ENCODE measurements around the gene LENG1. TPM values are rescaled to one million over a fixed set of nuclear protein-coding genes. Genes with fewer than 3 reads are reported as not detected.

Gene LENG1
- total and polyA plus RNA-seq, 9 of the 15 experiments (the other 6 are each of a cell fraction or from before 2014, with no cell fraction given): 0.30 to 10.5 (median 4.7) TPM

DNA sequence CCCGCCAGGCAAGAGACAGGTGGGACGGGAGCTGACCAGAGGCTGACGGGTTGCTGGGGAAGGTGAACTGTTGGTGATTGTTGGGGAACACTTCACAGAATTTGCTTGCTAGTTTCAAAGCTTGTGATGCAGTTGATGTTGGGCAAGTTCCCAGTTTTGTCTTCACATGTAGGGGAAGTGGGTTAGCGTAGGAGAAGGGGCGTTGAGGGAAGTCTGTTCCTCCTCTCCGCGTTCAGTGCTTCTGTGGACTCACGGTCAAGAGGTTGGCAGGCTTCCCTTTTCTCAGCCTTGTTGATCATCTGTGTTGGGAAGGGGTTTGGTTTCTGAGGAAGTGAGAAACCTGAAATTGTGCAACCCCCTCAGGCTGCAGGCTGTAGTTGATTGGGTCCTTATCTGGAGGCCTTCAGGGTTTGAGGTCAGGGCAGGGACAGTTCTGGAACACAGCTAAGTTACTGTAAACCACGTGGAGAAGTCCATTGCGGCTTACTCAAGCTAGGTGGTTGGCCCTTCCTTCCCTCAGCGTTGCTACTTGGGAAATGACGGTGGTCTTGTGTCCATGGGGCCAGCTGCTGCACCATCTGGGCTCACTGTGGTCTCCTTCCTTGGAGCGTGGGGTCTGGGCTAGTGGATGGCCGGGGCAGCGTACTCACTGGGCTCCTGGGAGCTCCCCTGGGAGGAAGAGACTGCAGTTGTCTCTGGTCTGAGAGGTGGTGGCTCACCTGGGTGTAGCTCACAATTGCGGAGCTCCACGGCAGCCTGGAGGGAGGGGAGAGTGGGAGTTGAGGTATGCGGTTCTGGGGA is 48.7 kb upstream of the LENG1 start (continued):
- no peak for TF ChIP-seq PRMT5 (CRISPR knock-in tag; IDR thresholded peaks at IDR 0.05)
- TF ChIP-seq, protein P1, sequence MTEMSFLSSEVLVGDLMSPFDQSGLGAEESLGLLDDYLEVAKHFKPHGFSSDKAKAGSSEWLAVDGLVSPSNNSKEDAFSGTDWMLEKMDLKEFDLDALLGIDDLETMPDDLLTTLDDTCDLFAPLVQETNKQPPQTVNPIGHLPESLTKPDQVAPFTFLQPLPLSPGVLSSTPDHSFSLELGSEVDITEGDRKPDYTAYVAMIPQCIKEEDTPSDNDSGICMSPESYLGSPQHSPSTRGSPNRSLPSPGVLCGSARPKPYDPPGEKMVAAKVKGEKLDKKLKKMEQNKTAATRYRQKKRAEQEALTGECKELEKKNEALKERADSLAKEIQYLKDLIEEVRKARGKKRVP (CRISPR knock-in tag; IDR thresholded peaks at IDR 0.05): no peak; the same call in 1 of the 2 replicates
- peak; percentile 64; the same call in 1 of the 2 replicates for TF ChIP-seq CC2D1A (IDR thresholded peaks at IDR 0.05)
- no peak for TF ChIP-seq ZNF445 (CRISPR knock-in tag; IDR thresholded peaks at IDR 0.05; ENCODE audit: low read depth)
- peak; percentile 89; the same call in 1 of the 2 replicates for TF ChIP-seq CTBP1 (IDR thresholded peaks at IDR 0.05; ENCODE audit: borderline replicate concordance)
- no peak for TF ChIP-seq ZNF696 (CRISPR knock-in tag; conservative IDR thresholded peaks at IDR 0.05)
- TF ChIP-seq TRIM24 (IDR thresholded peaks at IDR 0.05): peak; percentile 88 to 91
- TF ChIP-seq ZNF143 (CRISPR knock-in tag; IDR thresholded peaks at IDR 0.05): no peak
- no peak for TF ChIP-seq SAFB (IDR thresholded peaks at IDR 0.05; ENCODE audit: borderline replicate concordance, low read depth, low read length)
- no peak for TF ChIP-seq XRCC4 (IDR thresholded peaks at IDR 0.05; ENCODE audit: extremely low read depth, insufficient read depth, insufficient read length)
- TF ChIP-seq TSC22D4 (tag; IDR thresholded peaks at IDR 0.05): no peak
- TF ChIP-seq, protein P2, sequence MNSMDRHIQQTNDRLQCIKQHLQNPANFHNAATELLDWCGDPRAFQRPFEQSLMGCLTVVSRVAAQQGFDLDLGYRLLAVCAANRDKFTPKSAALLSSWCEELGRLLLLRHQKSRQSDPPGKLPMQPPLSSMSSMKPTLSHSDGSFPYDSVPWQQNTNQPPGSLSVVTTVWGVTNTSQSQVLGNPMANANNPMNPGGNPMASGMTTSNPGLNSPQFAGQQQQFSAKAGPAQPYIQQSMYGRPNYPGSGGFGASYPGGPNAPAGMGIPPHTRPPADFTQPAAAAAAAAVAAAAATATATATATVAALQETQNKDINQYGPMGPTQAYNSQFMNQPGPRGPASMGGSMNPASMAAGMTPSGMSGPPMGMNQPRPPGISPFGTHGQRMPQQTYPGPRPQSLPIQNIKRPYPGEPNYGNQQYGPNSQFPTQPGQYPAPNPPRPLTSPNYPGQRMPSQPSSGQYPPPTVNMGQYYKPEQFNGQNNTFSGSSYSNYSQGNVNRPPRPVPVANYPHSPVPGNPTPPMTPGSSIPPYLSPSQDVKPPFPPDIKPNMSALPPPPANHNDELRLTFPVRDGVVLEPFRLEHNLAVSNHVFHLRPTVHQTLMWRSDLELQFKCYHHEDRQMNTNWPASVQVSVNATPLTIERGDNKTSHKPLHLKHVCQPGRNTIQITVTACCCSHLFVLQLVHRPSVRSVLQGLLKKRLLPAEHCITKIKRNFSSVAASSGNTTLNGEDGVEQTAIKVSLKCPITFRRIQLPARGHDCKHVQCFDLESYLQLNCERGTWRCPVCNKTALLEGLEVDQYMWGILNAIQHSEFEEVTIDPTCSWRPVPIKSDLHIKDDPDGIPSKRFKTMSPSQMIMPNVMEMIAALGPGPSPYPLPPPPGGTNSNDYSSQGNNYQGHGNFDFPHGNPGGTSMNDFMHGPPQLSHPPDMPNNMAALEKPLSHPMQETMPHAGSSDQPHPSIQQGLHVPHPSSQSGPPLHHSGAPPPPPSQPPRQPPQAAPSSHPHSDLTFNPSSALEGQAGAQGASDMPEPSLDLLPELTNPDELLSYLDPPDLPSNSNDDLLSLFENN (IDR thresholded peaks at IDR 0.05; ENCODE audit: low read depth in 2 of 2, low read length in 2 of 2): peak in 1 of 2 experiments; percentile 84; a peak in 2 of 4 replicates
- TF ChIP-seq ZNF347 (CRISPR knock-in tag; IDR thresholded peaks at IDR 0.05; ENCODE audit: low read depth): peak; percentile 85
- TF ChIP-seq ZNF76 (CRISPR knock-in tag; IDR thresholded peaks at IDR 0.05; ENCODE audit: borderline replicate concordance): 0 out of 2 replicates have a peak, but pooled peaks have one; percentile 23
- TF ChIP-seq PHB2 (IDR thresholded peaks at IDR 0.05; ENCODE audit: low read depth): 0 out of 2 replicates have a peak, but pooled peaks have one; percentile 21
- no peak for TF ChIP-seq YBX1 (IDR thresholded peaks at IDR 0.05)
- TF ChIP-seq, protein P3, sequence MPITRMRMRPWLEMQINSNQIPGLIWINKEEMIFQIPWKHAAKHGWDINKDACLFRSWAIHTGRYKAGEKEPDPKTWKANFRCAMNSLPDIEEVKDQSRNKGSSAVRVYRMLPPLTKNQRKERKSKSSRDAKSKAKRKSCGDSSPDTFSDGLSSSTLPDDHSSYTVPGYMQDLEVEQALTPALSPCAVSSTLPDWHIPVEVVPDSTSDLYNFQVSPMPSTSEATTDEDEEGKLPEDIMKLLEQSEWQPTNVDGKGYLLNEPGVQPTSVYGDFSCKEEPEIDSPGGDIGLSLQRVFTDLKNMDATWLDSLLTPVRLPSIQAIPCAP (CRISPR knock-in tag; IDR thresholded peaks at IDR 0.05; ENCODE audit: borderline replicate concordance): no peak
- no peak for TF ChIP-seq ZBTB8A (IDR thresholded peaks at IDR 0.05; ENCODE audit: partially characterized antibody)
- no peak for TF ChIP-seq NR1H2 (CRISPR knock-in tag; IDR thresholded peaks at IDR 0.05)
- peak; percentile 92 for TF ChIP-seq POLR2B (IDR thresholded peaks at IDR 0.05; ENCODE audit: low read depth, partially characterized antibody)
- no peak for TF ChIP-seq TGIF2 (CRISPR knock-in tag; IDR thresholded peaks at IDR 0.05)
- TF ChIP-seq LCOR (CRISPR knock-in tag; IDR thresholded peaks at IDR 0.05): peak; percentile 60; the same call in 1 of the 2 replicates
- TF ChIP-seq ARID2 (IDR thresholded peaks at IDR 0.05): no peak
- no peak for TF ChIP-seq HMG20B (CRISPR knock-in tag; IDR thresholded peaks at IDR 0.05)
- TF ChIP-seq KDM2B (CRISPR knock-in tag; IDR thresholded peaks at IDR 0.05): no peak
- TF ChIP-seq ZNF57 (CRISPR knock-in tag; IDR thresholded peaks at IDR 0.05): no peak; the same call in none of the 2 replicates

Measured in K562 (cell line).